ENCODE data around the gene DSE. TPM values are rescaled to one million over a fixed set of nuclear protein-coding genes. Genes with fewer than 3 reads are reported as not detected.

The DSE gene
- total RNA-seq, 1 experiment from 2014 or later: 9.8 TPM

DNA sequence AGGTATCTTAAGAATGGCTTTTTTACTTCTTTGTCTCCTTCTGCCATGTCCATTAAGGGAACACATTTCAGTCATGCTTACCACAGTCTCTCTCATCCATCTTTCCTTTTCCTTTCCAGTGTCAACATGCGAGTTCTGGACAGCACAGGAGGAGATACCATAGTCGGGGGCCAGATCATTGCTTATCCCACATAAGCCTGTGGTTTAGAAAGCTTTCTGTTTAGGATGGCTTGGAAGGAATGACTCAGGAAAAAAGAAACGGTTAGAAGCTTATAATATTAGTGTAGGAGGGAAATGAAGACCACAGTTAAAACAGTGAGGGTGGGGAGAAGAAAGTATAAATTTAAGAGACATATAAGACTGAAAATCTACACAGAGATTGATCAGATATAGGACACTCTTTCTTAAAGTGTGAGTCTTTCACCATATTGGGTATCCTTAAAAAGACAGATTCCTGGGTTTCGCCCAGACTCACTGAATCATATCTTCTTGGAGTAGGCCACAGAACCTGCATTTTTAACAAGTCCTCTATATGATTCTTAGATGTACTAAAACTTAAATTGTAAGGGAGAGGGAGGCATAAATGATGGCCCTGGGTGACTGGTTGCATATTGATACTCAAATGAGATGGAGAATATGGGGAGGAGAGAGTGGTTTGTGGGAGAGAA, 36.1 kb downstream of the DSE start:
- POLR2A ChIA-PET (ENCODE audit: unreplicated experiment): no interaction called here
- H3F3A ChIP-seq (ENCODE audit: low read length, unreplicated experiment): no peaks in the 10 kb centered on the region
- no TSS peak for BruUV-seq (replicated peaks)
- H3K36me3 ChIP-seq (ENCODE audit: low read depth, low read length): no peaks in the 10 kb centered on the region
- no peaks in the 10 kb centered on the region for H3K79me2 ChIP-seq (ENCODE audit: low read length)
- H3K4me1 ChIP-seq (ENCODE audit: insufficient read depth, low read length): peaks cover 20% of the 10 kb centered on the region
- no peaks in the 10 kb centered on the region for H3K9me2 ChIP-seq (replicated peaks; ENCODE audit: low read length)
- H3K9me3 ChIP-seq (ENCODE audit: low read length): no peaks in the 10 kb centered on the region
- no peak overlapping the region for H3K9ac ChIP-seq (ENCODE audit: low read length)
- CTCF ChIA-PET: no interaction called here
- H3K4me2 ChIP-seq (ENCODE audit: low read length): no peak overlapping the region
- no peak overlapping the region for H3K27ac ChIP-seq (ENCODE audit: low read length)
- intact Hi-C loops (cut with micrococcal nuclease): no loop called here
- H3K27me3 ChIP-seq (ENCODE audit: low read length): no peaks in the 10 kb centered on the region
- ATAC-seq: no peak
- H4K20me1 ChIP-seq (ENCODE audit: low read length): no peaks in the 10 kb centered on the region
- no peak overlapping the region for H3K4me3 ChIP-seq (ENCODE audit: low read length)
- no peak overlapping the region for H2AFZ ChIP-seq (ENCODE audit: low read length)
- TF ChIP-seq, protein P1, sequence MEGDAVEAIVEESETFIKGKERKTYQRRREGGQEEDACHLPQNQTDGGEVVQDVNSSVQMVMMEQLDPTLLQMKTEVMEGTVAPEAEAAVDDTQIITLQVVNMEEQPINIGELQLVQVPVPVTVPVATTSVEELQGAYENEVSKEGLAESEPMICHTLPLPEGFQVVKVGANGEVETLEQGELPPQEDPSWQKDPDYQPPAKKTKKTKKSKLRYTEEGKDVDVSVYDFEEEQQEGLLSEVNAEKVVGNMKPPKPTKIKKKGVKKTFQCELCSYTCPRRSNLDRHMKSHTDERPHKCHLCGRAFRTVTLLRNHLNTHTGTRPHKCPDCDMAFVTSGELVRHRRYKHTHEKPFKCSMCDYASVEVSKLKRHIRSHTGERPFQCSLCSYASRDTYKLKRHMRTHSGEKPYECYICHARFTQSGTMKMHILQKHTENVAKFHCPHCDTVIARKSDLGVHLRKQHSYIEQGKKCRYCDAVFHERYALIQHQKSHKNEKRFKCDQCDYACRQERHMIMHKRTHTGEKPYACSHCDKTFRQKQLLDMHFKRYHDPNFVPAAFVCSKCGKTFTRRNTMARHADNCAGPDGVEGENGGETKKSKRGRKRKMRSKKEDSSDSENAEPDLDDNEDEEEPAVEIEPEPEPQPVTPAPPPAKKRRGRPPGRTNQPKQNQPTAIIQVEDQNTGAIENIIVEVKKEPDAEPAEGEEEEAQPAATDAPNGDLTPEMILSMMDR (conservative IDR thresholded peaks at IDR 0.05; ENCODE audit: low read depth, low read length): no peak
- TF ChIP-seq EZH2phosphoT487 (IDR thresholded peaks at IDR 0.05; ENCODE audit: borderline replicate concordance, low read length) (no peak), EZH2 (IDR thresholded peaks at IDR 0.05; ENCODE audit: low read length, unreplicated experiment) (no peak)
- DNase-seq: no peak

DNA sequence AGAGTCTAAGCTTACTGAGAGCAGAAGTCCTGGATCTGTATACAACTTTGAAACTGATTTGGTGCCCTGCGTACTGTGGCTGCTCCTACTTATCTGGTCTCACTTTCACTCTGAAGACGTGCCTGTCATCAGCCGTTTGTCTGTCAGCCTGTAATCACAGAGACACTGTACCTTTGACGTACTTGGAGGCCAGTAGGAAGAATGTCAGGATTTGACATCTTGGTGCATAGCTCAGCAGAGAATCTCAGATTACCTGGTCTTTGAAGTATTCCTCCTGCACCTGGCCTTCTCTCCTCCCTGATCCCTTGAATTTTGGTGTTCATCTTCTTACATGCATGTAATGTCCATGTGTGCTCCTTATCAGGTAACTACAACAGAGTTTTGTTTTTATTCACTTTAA, 37.7 kb downstream of the DSE start:
- Histone ChIP-seq H3K9me2 (replicated peaks; ENCODE audit: low read length) (no peaks in the 10 kb centered on the region), H3K27ac (ENCODE audit: low read length) (no peak overlapping the region), H4K20me1 (ENCODE audit: low read length) (no peaks in the 10 kb centered on the region), H3K27me3 (ENCODE audit: low read length) (no peaks in the 10 kb centered on the region), H3K4me1 (ENCODE audit: insufficient read depth, low read length) (peaks cover 20% of the 10 kb centered on the region), H3K9me3 (ENCODE audit: low read length) (no peaks in the 10 kb centered on the region), H3K9ac (ENCODE audit: low read length) (no peak overlapping the region), H3F3A (ENCODE audit: low read length, unreplicated experiment) (no peaks in the 10 kb centered on the region), H3K36me3 (ENCODE audit: low read depth, low read length) (no peaks in the 10 kb centered on the region), H3K4me2 (ENCODE audit: low read length) (no peak overlapping the region), H2AFZ (ENCODE audit: low read length) (no peak overlapping the region), H3K79me2 (ENCODE audit: low read length) (no peaks in the 10 kb centered on the region), H3K4me3 (ENCODE audit: low read length) (no peak overlapping the region)
- POLR2A ChIA-PET (ENCODE audit: unreplicated experiment): no interaction called here
- intact Hi-C loops (cut with micrococcal nuclease): no loop called here
- DNase-seq: no peak
- ATAC-seq: no peak
- TF ChIP-seq, protein P1 (conservative IDR thresholded peaks at IDR 0.05; ENCODE audit: low read depth, low read length): no peak
- TF ChIP-seq EZH2 (IDR thresholded peaks at IDR 0.05; ENCODE audit: low read length, unreplicated experiment) (no peak), EZH2phosphoT487 (IDR thresholded peaks at IDR 0.05; ENCODE audit: borderline replicate concordance, low read length) (no peak)
- CTCF ChIA-PET: no interaction called here
- BruUV-seq (replicated peaks): no TSS peak

DNA sequence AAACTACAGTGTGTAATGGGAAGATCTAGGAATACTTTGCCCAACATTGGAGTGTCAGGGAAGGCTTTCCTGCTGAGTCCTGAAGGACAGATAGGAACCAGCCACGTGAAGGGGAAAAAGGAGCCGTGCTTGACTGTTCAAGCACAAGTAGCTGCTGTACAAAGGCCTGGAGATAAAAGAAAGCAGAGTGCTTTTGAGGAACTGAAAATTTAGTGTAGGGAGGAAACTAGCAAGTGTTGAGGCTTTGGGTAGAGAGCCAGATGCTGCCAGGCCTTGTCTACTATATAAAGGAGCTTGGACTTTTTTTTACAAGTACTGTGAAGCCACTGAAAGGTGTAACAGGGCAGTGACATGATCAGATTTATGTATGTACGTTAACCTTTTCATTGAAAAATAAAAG, 39.0 kb downstream of the DSE start:
- Histone ChIP-seq H3K79me2 (ENCODE audit: low read length) (no peaks in the 10 kb centered on the region), H3K9me2 (replicated peaks; ENCODE audit: low read length) (no peaks in the 10 kb centered on the region), H4K20me1 (ENCODE audit: low read length) (no peaks in the 10 kb centered on the region), H3K4me3 (ENCODE audit: low read length) (no peak overlapping the region), H3K4me1 (ENCODE audit: insufficient read depth, low read length) (peaks cover 20% of the 10 kb centered on the region), H3F3A (ENCODE audit: low read length, unreplicated experiment) (no peaks in the 10 kb centered on the region), H3K27ac (ENCODE audit: low read length) (no peak overlapping the region), H2AFZ (ENCODE audit: low read length) (no peak overlapping the region), H3K9ac (ENCODE audit: low read length) (no peak overlapping the region), H3K4me2 (ENCODE audit: low read length) (no peak overlapping the region), H3K9me3 (ENCODE audit: low read length) (no peaks in the 10 kb centered on the region), H3K36me3 (ENCODE audit: low read depth, low read length) (no peaks in the 10 kb centered on the region), H3K27me3 (ENCODE audit: low read length) (no peaks in the 10 kb centered on the region)
- ATAC-seq (no peak), DNase-seq (no peak)
- BruUV-seq (replicated peaks): no TSS peak
- intact Hi-C loops (cut with micrococcal nuclease): no loop called here
- TF ChIP-seq, protein P1 (conservative IDR thresholded peaks at IDR 0.05; ENCODE audit: low read depth, low read length): no peak
- TF ChIP-seq EZH2phosphoT487 (IDR thresholded peaks at IDR 0.05; ENCODE audit: borderline replicate concordance, low read length) (no peak), EZH2 (IDR thresholded peaks at IDR 0.05; ENCODE audit: low read length, unreplicated experiment) (no peak)
- ChIA-PET POLR2A (ENCODE audit: unreplicated experiment) (no interaction called here), CTCF (no interaction called here)

All from PC-3 (cell line).